Suprapubic skin (tissue), 4 donors: ENCODE measurements around the gene ALX3. TPM values are rescaled to one million over a fixed set of nuclear protein-coding genes. Genes with fewer than 3 reads are reported as not detected.
A peak's percentile ranks its signal among the peaks of the same experiment; 100 is the strongest.

Source experiments
- DNase-seq, 2 donors: peaks; one replicate each; pipeline ENCODE4 v3.0.0-alpha.2; 2019; ENCODE audit warnings: low spot score in 2 of 2
- H3K27ac ChIP-seq: fragments of 200-600 bp; sonication (generic); one replicate; pipeline ENCODE4 v1.5.1; 2019
- H3K27me3 ChIP-seq: fragments of 200-600 bp; sonication (generic); one replicate; pipeline ENCODE4 v1.5.1; 2019
- H3K36me3 ChIP-seq: fragments of 200-600 bp; sonication (generic); one replicate; pipeline ENCODE4 v1.5.1; 2019
- H3K4me1 ChIP-seq: fragments of 200-600 bp; sonication (generic); one replicate; pipeline ENCODE4 v1.5.1; 2019
- H3K4me3 ChIP-seq: fragments of 200-600 bp; sonication (generic); one replicate; pipeline ENCODE4 v1.5.1; 2019; ENCODE audit warnings: mild to moderate bottlenecking
- H3K9me3 ChIP-seq: fragments of 200-600 bp; sonication (generic); one replicate; pipeline ENCODE4 v1.5.1; 2019
- CTCF ChIP-seq, 2 donors: fragments of 200-600 bp in 1 of 2; fragments of 450-650 bp in 1 of 2; sonication (generic) in 1 of 2; IDR thresholded peaks; one replicate each; pipeline ENCODE4 v1.5.1; 2016 to 2019; ENCODE audit warnings: antibody characterized with exemption in 2 of 2, mild to moderate bottlenecking in 1 of 2, moderate library complexity in 1 of 2
- EP300 ChIP-seq: sonication (generic); formaldehyde crosslinking; IDR thresholded peaks from one replicate; pipeline ENCODE4 v1.6.1; 2017; ENCODE audit warnings: antibody characterized with exemption
- POLR2A ChIP-seq, 2 donors: fragments of 450-650 bp; IDR thresholded peaks; one replicate each; pipeline ENCODE4 v1.6.1; 2017; ENCODE audit warnings: antibody characterized with exemption in 2 of 2, mild to moderate bottlenecking in 2 of 2, moderate library complexity in 2 of 2
- POLR2AphosphoS5 ChIP-seq, 3 donors: sonication (generic); formaldehyde crosslinking; IDR thresholded peaks; one replicate each; pipeline ENCODE4 v1.6.1; 2017; ENCODE audit warnings: antibody characterized with exemption in 3 of 3
- WGBS: methylation state at CpG from one replicate; pipeline ENCODE4 v1.1.5; 2018; 5-methylcytosine and 5-hydroxymethylcytosine counted together
- total RNA-seq, 4 donors: library from RNA; depleted of rRNA; stranded (reverse); fragments of >200 nt; gene quantifications; one replicate each; pipeline ENCODE4 v1.1.0, GENCODE V29; 2016

Gene ALX3
- total RNA-seq, 4 donors from 2014 or later, result 0.49 to 0.60 TPM; not detected in 2

- Histone ChIP-seq H3K36me3 (no peaks in the 10 kb centered on the region), H3K4me1 (peaks cover 18% of the 10 kb centered on the region), H3K27me3 (peaks cover 3% of the 10 kb centered on the region), H3K27ac (no peak overlapping the region), H3K4me3 (no peak overlapping the region), H3K9me3 (no peaks in the 10 kb centered on the region)
- peak; percentile 21 to 75 for TF ChIP-seq CTCF (IDR thresholded peaks at IDR 0.05)
- no peak for TF ChIP-seq POLR2AphosphoS5 (IDR thresholded peaks at IDR 0.05)
- TF ChIP-seq POLR2A (IDR thresholded peaks at IDR 0.05), result no peak
- TF ChIP-seq EP300, result no peak
- whole genome bisulfite sequencing, result 46% methylated on average over 14 of the region's 15 CpGs
- DNase-seq, result no peak
Measured at GRCh38 chr1:110087812-110088738, 17.6 kb upstream of the ALX3 start.

- peaks cover 18% of the 10 kb centered on the region for H3K4me1 ChIP-seq
- H3K27ac ChIP-seq, result no peak overlapping the region
- no peaks in the 10 kb centered on the region for H3K36me3 ChIP-seq
- H3K27me3 ChIP-seq, result peaks cover 9% of the 10 kb centered on the region
- TF ChIP-seq CTCF (IDR thresholded peaks at IDR 0.05), result no peak
- no peaks in the 10 kb centered on the region for H3K9me3 ChIP-seq
- 80% methylated on average over 4 of the region's 4 CpGs for WGBS
- H3K4me3 ChIP-seq, result no peak overlapping the region
- DNase-seq, result no peak
Measured at GRCh38 chr1:110086961-110087360, 16.5 kb upstream of the ALX3 start.

- Histone ChIP-seq H3K27me3 (peaks cover 9% of the 10 kb centered on the region), H3K9me3 (no peaks in the 10 kb centered on the region), H3K36me3 (no peaks in the 10 kb centered on the region), H3K4me3 (no peak overlapping the region), H3K27ac (no peak overlapping the region), H3K4me1 (peaks cover 18% of the 10 kb centered on the region)
- DNase-seq, result no peak
- 80% methylated on average over 5 of the region's 5 CpGs for WGBS
- TF ChIP-seq POLR2A (IDR thresholded peaks at IDR 0.05) (no peak), POLR2AphosphoS5 (IDR thresholded peaks at IDR 0.05) (no peak), EP300 (no peak), CTCF (IDR thresholded peaks at IDR 0.05) (no peak)
Measured at GRCh38 chr1:110085671-110086070, 15.2 kb upstream of the ALX3 start.

GRCh38 chr1:110084227-110085078, 14.0 kb upstream of the ALX3 start:
- Histone ChIP-seq H3K36me3 (no peaks in the 10 kb centered on the region), H3K27ac (peak overlapping the region; percentile 74), H3K4me3 (peak overlapping the region; percentile 70), H3K27me3 (peaks cover 9% of the 10 kb centered on the region), H3K9me3 (no peaks in the 10 kb centered on the region), H3K4me1 (peaks cover 18% of the 10 kb centered on the region)
- TF ChIP-seq POLR2AphosphoS5 (IDR thresholded peaks at IDR 0.05) (peak in 1 of 3 donors; percentile 33), POLR2A (IDR thresholded peaks at IDR 0.05) (peak in 1 of 2 donors; percentile 20), CTCF (IDR thresholded peaks at IDR 0.05) (no peak)
- DNase-seq, result no peak
- 2% methylated on average over 27 of the region's 72 CpGs for WGBS

GRCh38 chr1:110083866-110084226, 13.4 kb upstream of the ALX3 start:
- peaks cover 9% of the 10 kb centered on the region for H3K27me3 ChIP-seq
- H3K4me3 ChIP-seq, result peak overlapping the region; percentile 70
- peaks cover 18% of the 10 kb centered on the region for H3K4me1 ChIP-seq
- no peak for TF ChIP-seq POLR2AphosphoS5 (IDR thresholded peaks at IDR 0.05)
- no peak for TF ChIP-seq EP300
- no peak for TF ChIP-seq POLR2A (IDR thresholded peaks at IDR 0.05)
- TF ChIP-seq CTCF (IDR thresholded peaks at IDR 0.05), result no peak
- H3K9me3 ChIP-seq, result no peaks in the 10 kb centered on the region
- H3K27ac ChIP-seq, result peak overlapping the region; percentile 74
- H3K36me3 ChIP-seq, result no peaks in the 10 kb centered on the region
- 2% methylated on average over 29 of the region's 37 CpGs for WGBS
- DNase-seq, result no peak
